ENCODE measurements around the gene KRTAP6-3. TPM values are rescaled to one million over a fixed set of nuclear protein-coding genes. Genes with fewer than 3 reads are reported as not detected.

KRTAP6-3 gene
- total and polyA plus RNA-seq, 12 donors = not detected

DNA sequence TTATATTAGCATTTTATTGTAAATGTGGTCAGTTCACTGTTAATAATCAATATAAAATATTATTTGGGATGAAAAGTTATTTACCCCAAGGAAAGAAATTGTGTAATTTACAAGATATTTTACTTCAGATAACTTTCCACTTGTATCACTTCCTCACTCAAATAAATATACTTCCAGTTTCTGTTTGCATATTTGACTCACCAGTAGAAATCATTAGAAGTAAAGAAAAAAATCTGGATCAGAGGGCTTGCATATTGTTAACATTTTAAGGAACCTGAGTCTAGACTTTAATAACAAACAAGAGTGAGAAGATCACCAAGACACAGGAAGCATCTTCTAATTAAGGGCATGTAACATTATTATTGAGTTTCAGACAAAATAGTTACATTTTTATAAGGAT is 27.8 kb downstream of the KRTAP6-3 start:
- H3K4me1 ChIP-seq (replicated peaks in 1 of 2) = no peaks in the 10 kb centered on the region
- H3K27me3 ChIP-seq = no peaks in the 10 kb centered on the region
- no peaks in the 10 kb centered on the region for H3K9me3 ChIP-seq (replicated peaks in 1 of 3)
- no peak overlapping the region for H3K27ac ChIP-seq
- no peak for DNase-seq
- intact Hi-C loops (cut with DNase I) = no loop called here
- TF ChIP-seq POLR2A (IDR thresholded peaks at IDR 0.05) (no peak), CTCF (IDR thresholded peaks at IDR 0.05) (no peak)
- H3K4me3 ChIP-seq = no peak overlapping the region
- no peaks in the 10 kb centered on the region for H3K36me3 ChIP-seq (replicated peaks in 1 of 2)

DNA sequence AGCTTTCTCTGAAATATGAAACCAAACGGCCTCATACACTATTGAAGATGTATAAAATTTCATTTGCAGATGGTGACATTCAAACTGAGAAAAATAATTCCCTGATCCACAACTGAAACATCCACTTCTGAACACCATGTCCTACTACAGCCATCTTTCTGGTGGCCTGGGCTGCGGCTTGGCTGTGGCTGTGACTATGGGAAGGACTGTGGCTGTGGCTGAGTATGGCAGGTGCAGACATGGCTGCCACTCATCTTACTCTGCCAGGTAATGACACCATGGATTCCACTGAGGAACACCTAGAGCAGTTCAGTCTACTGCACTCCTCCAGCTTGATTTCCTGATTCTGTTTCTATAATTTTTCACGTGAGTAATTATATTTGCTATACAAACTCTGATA is 28.3 kb downstream of the KRTAP6-3 start, which contains the start of gene KRTAP20-4:
KRTAP20-4 (plus strand) TSS at position 106 of the 400 bp plus-strand sequence.
- WGBS, 4 donors = 72 to 82% (median 78%) methylated on average over 3 of the region's 3 CpGs
- TF ChIP-seq POLR2A (IDR thresholded peaks at IDR 0.05) = no peak
- TF ChIP-seq CTCF (IDR thresholded peaks at IDR 0.05) = no peak
- intact Hi-C loops (cut with DNase I) = no loop called here
- Histone ChIP-seq H3K4me3 (no peak within 1 kb of the TSS), H3K4me1 (replicated peaks in 1 of 2) (no peaks in the 10 kb centered on the region), H3K36me3 (replicated peaks in 1 of 2) (no peaks in the 10 kb centered on the region), H3K9me3 (replicated peaks in 1 of 3) (no peaks in the 10 kb centered on the region), H3K27me3 (no peaks in the 10 kb centered on the region), H3K27ac (no peak within 1 kb of the TSS)
- no peak for DNase-seq

DNA sequence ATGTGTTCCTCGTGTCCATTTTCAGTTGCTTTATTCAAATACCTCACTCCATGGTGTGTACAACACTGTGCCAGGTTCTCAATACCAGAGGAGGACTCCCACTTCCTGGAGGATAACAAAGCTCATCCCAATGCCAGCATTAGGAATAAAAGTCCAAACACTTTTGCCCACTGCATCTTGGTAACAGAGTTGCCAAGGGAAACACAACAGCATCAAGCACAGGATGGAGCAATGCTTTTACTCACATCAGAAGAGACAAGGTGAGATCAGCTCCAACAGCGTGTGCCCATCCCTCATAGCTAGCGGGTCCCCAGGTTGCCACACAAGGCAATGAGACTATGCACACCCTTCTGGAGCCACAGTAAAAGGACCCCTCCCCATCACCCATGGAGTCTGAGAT is 31.1 kb downstream of the KRTAP6-3 start:
- H3K9me3 ChIP-seq (replicated peaks in 1 of 3) = no peaks in the 10 kb centered on the region
- no peak for DNase-seq
- H3K36me3 ChIP-seq (replicated peaks in 1 of 2) = no peaks in the 10 kb centered on the region
- intact Hi-C loops (cut with DNase I) = no loop called here
- H3K4me3 ChIP-seq = no peak overlapping the region
- no peaks in the 10 kb centered on the region for H3K4me1 ChIP-seq (replicated peaks in 1 of 2)
- H3K27me3 ChIP-seq = no peaks in the 10 kb centered on the region
- WGBS, 4 donors = 63 to 89% (median 78%) methylated on average over 3 of the region's 3 CpGs
- H3K27ac ChIP-seq = no peak overlapping the region
- TF ChIP-seq POLR2A (IDR thresholded peaks at IDR 0.05) = no peak
- TF ChIP-seq CTCF (IDR thresholded peaks at IDR 0.05) = no peak

DNA sequence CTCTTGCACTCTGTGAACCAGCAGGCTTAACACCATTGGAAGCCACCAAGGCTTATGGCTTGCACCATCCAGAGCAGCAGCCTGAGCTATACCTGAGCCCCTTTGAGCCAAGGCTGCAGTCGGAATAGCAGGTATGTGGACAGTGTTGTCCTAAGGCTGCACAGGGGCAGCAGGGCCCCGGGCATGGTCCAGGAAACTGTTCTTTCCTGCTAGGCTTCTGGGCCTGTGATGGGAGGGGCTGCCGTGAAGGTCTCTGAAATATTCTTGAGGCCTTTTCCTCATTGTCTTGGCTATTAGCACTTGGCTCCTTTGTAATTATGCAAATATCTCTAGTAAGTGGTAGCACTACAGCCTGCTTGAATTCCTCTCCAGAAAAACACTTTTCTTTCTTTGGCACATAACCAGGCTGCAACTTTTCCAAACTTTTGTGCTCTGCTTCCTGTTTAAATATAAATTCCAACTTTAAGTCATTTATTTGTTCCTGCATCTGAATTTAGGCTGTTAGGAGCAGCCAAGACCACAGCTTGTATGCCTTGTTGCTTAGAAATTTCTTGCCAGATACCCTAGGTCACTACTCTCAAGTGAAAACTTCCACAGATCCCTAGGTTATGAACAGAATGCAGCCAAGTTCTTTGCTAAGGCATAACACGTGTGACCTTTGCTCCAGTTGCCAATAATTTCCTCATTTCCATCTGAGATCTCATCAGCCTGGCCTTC is 33.4 kb downstream of the KRTAP6-3 start:
- H3K36me3 ChIP-seq (replicated peaks in 1 of 2) = no peaks in the 10 kb centered on the region
- no peak for DNase-seq
- H3K4me1 ChIP-seq (replicated peaks in 1 of 2) = no peaks in the 10 kb centered on the region
- WGBS, 4 donors = 66 to 89% (median 71%) methylated on average over 4 of the region's 4 CpGs
- intact Hi-C loops (cut with DNase I) = no loop called here
- no peaks in the 10 kb centered on the region for H3K27me3 ChIP-seq
- no peak overlapping the region for H3K4me3 ChIP-seq
- no peaks in the 10 kb centered on the region for H3K9me3 ChIP-seq (replicated peaks in 1 of 3)
- H3K27ac ChIP-seq = no peak overlapping the region
- TF ChIP-seq POLR2A (IDR thresholded peaks at IDR 0.05) (no peak), CTCF (IDR thresholded peaks at IDR 0.05) (no peak)
